HUES6 (cell line): ENCODE measurements around the gene EFNA2.

Experiments
- H3K27ac ChIP-seq: 2 replicates; pipeline ENCODE4 v1.7.0; 2013; ENCODE audit warnings: low read depth, mild to moderate bottlenecking, low read length, inconsistent platforms
- H3K27me3 ChIP-seq: 2 replicates; pipeline ENCODE4 v1.6.1; 2013; ENCODE audit warnings: low read length; ENCODE audit not compliant: control insufficient read depth, insufficient read depth
- H3K36me3 ChIP-seq: 2 replicates; pipeline ENCODE4 v1.6.1; 2013; ENCODE audit warnings: low read length; ENCODE audit not compliant: control insufficient read depth, insufficient read depth
- H3K4me1 ChIP-seq: 2 replicates; pipeline ENCODE4 v1.6.1; 2013; ENCODE audit warnings: low read length; ENCODE audit not compliant: control insufficient read depth, insufficient read depth
- H3K4me3 ChIP-seq: 2 replicates; pipeline ENCODE4 v1.5.1; 2013; ENCODE audit warnings: low read depth, low read length
- H3K9ac ChIP-seq: one replicate; pipeline ENCODE4 v1.6.1; 2013; ENCODE audit warnings: mild to moderate bottlenecking, low read length
- H3K9me3 ChIP-seq: 2 replicates; pipeline ENCODE4 v1.6.1; 2013; ENCODE audit warnings: low read depth, low read length; ENCODE audit not compliant: control insufficient read depth, insufficient read depth

Gene EFNA2

DNA sequence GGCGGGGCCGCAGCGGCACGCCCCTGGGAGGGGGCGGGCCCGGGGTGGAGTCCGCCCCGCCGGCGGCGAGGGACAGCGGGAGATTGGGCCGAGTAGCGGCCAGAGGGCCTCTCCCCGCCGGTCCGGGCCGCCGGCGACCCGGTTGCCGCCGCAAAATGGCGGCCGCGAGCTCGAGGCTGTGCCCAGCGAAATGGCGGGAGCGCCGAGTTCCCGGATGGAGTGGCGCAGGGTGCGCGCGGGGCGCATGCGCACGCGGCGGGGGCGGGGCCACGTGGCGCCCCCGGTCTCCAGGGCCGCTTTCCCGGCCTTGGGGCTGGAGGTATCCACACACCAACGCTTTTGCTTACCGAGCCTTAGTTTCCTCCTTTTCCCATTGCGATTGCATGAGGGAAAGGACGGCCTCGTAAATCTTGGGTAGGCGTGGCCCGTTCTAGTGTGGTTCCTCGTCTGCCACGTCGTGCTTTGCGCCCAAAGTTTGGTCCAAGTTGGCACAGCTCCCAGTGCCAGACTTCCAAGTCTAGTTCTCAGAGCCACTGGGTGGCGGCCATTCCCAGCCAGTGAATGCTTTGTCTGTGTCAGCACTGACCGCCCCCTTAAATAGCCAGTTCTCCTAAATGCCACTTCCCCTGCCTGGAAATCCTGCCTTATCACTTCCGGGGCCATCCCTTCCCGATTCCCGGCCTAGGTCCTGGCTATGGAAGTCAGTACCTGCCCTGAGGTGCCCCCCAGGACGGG, 16.0 kb upstream of the EFNA2 start:
- Histone ChIP-seq H3K27me3 (peaks cover 12% of the 10 kb centered on the region), H3K9me3 (no peaks in the 10 kb centered on the region), H3K4me1 (peaks cover 56% of the 10 kb centered on the region), H3K4me3 (peak overlapping the region; percentile 96), H3K9ac (peak overlapping the region; percentile 97), H3K27ac (peak overlapping the region; percentile 91), H3K36me3 (peaks cover 43% of the 10 kb centered on the region)

DNA sequence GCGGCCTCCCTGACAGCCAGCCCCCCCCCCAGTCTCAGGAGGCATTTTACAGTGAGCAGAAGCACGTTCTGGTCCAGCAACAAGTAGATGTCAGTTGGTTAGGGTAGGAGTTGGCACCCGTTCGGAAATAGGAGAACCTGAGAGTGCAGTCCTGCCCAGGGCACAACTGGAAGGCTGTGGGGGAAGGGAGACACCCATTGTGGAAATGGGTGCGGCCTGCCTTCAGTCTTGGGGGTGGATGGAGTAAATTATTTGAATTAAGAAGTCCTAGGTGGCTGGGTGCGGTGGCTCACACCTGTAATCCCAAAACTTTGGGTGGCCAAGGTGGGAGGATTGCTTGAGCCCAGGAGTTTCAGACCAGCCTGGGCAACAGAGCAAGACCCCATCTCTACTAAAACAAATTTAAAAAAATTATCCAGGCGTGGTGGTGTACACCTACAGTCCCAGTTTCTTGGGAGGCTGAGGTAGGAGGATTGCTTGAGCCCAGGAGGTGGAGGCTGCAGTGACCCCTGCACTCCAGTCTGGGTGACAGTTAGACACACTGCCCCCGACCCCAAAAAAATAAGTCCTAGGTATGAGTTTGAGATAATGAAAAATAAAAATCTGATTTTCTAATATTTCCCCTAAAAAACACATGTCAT, 15.3 kb upstream of the EFNA2 start:
- peak overlapping the region; percentile 91 for H3K27ac ChIP-seq
- no peaks in the 10 kb centered on the region for H3K9me3 ChIP-seq
- peak overlapping the region; percentile 97 for H3K9ac ChIP-seq
- peaks cover 49% of the 10 kb centered on the region for H3K4me1 ChIP-seq
- H3K4me3 ChIP-seq: peak overlapping the region; percentile 96
- peaks cover 12% of the 10 kb centered on the region for H3K27me3 ChIP-seq
- H3K36me3 ChIP-seq: peaks cover 46% of the 10 kb centered on the region

DNA sequence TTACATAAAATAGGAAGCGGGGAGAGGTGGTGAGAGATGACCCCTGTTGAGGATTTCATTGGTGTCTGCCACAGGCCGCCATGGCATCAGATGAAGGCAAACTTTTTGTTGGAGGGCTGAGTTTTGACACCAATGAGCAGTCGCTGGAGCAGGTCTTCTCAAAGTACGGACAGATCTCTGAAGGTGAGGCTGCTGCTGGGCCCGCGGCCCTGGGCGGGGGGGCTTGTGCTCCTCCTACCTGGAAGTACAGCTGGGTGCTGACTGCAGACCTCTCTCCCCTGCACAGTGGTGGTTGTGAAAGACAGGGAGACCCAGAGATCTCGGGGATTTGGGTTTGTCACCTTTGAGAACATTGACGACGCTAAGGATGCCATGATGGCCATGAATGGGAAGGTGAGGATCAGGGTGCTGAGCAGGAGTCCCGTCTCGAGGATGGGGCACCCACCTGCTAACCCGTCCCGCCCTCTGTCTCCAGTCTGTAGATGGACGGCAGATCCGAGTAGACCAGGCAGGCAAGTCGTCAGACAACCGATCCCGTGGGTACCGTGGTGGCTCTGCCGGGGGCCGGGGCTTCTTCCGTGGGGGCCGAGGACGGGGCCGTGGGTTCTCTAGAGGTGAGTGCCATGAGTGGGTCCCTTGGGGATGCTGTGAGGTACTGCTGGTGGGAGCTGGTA, 14.7 kb upstream of the EFNA2 start:
- H3K4me3 ChIP-seq: 0 out of 2 replicates have a peak overlapping the region, but pooled peaks have one; percentile 3
- peaks cover 45% of the 10 kb centered on the region for H3K4me1 ChIP-seq
- no peaks in the 10 kb centered on the region for H3K9me3 ChIP-seq
- peaks cover 12% of the 10 kb centered on the region for H3K27me3 ChIP-seq
- H3K9ac ChIP-seq: peak overlapping the region; percentile 40
- peaks cover 46% of the 10 kb centered on the region for H3K36me3 ChIP-seq
- H3K27ac ChIP-seq: no peak overlapping the region

GRCh38 chr19:1271528-1272422, 13.9 kb upstream of the EFNA2 start:
- no peak overlapping the region for H3K9ac ChIP-seq
- no peak overlapping the region for H3K27ac ChIP-seq
- H3K4me3 ChIP-seq: no peak overlapping the region
- H3K9me3 ChIP-seq: no peaks in the 10 kb centered on the region
- H3K36me3 ChIP-seq: peaks cover 46% of the 10 kb centered on the region
- peaks cover 12% of the 10 kb centered on the region for H3K27me3 ChIP-seq
- peaks cover 51% of the 10 kb centered on the region for H3K4me1 ChIP-seq

DNA sequence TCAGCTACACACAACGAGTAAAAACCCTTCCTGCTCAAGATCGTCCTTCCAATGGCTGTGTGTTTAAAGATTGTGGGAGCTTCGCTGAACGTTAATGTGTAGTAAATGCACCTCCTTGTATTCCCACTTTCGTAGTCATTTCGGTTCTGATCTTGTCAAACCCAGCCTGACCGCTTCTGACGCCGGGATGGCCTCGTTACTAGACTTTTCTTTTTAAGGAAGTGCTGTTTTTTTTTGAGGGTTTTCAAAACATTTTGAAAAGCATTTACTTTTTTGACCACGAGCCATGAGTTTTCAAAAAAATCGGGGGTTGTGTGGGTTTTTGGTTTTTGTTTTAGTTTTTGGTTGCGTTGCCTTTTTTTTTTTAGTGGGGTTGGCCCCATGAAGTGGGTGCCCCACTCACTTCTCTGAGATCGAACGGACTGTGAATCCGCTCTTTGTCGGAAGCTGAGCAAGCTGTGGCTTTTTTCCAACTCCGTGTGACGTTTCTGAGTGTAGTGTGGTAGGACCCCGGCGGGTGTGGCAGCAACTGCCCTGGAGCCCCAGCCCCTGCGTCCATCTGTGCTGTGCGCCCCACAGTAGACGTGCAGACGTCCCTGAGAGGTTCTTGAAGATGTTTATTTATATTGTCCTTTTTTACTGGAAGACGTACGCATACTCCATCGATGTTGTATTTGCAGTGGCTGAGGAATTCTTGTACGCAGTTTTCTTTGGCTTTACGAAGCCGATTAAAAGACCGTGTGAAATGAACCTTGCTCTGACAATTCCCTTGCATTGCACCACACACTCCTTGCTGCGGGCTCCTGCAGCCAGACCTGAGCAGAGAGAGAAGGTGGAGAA, 13.0 kb upstream of the EFNA2 start:
- H3K27ac ChIP-seq: no peak overlapping the region
- H3K9ac ChIP-seq: no peak overlapping the region
- peaks cover 45% of the 10 kb centered on the region for H3K4me1 ChIP-seq
- H3K9me3 ChIP-seq: no peaks in the 10 kb centered on the region
- H3K36me3 ChIP-seq: peaks cover 50% of the 10 kb centered on the region
- peaks cover 5% of the 10 kb centered on the region for H3K27me3 ChIP-seq
- H3K4me3 ChIP-seq: no peak overlapping the region

DNA sequence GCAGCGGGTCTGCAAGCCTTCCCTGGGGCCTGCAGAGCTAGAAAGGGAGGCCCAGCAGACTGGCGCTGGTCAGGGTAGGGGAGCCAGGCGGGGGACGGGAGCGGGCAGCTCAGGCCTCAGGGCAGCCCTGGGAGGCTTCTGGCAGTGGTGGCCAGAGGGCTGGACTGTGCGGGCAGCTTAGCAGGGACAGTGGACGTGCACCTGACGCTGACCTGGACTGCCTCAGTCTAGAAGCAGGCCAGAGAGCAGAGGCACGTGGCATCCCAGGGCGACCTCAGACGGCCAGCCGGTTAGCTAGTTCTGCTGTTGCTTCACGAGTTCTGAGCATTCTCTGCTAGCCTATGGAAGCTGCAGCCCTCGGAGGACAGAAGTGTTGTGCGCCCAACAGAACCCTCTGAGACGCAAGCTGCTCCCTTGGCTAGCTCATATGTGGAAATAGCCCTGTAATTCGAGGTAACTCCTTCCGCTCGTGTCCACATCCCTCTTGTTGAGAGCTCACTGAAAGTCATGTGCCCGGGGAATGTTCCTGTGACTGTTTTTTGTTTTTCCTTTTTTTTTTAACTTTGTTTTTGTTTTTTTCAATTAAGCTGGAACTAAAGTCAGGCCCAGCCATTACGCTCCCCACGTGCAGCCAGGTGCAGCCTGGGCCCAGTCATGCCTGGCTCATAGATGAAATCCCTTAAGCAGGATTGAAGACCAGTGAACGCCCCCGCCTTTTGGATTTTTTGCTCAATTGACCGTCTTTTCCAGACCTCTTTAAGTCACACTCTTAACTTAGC, 12.2 kb upstream of the EFNA2 start:
- peak overlapping the region; percentile 27; the same call in 1 of the 2 replicates for H3K27ac ChIP-seq
- no peaks in the 10 kb centered on the region; the same call in 1 of the 2 replicates for H3K27me3 ChIP-seq
- peak overlapping the region; percentile 5; the same call in 1 of the 2 replicates for H3K4me3 ChIP-seq
- peaks cover 36% of the 10 kb centered on the region for H3K4me1 ChIP-seq
- H3K9me3 ChIP-seq: no peaks in the 10 kb centered on the region
- peak overlapping the region; percentile 2 for H3K9ac ChIP-seq
- peaks cover 50% of the 10 kb centered on the region for H3K36me3 ChIP-seq

- Histone ChIP-seq H3K9me3 (no peaks in the 10 kb centered on the region), H3K4me1 (peaks cover 32% of the 10 kb centered on the region), H3K36me3 (peaks cover 56% of the 10 kb centered on the region), H3K9ac (peak overlapping the region; percentile 91), H3K27ac (peak overlapping the region; percentile 97), H3K4me3 (peak overlapping the region; percentile 73), H3K27me3 (no peaks in the 10 kb centered on the region)
These were observed 11.4 kb upstream of the EFNA2 start for GRCh38 chr19:1274081-1274851.

DNA sequence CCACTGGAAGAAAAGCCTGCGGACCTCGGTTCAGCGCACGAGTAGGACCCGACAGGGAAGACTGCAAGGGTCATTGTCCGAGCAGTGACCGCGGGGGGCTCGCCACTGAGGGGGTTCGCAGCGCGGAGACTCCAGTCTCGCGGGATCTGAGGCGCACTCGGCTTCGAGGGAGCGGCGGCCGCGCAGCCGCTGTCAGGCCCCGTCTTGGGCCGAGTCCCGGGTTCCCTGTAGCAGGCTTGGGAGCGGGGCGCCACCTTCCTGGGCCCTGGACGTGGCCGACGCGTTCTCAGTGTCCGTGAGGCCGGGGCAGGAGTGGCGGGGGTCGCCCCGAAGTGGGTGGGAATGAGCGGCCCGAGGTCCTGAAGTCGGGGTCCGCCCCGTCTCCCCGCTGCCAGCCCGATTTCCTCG, 10.8 kb upstream of the EFNA2 start:
- Histone ChIP-seq H3K9ac (peak overlapping the region; percentile 91), H3K27ac (peak overlapping the region; percentile 97), H3K27me3 (no peaks in the 10 kb centered on the region), H3K4me3 (peak overlapping the region; percentile 73), H3K9me3 (no peaks in the 10 kb centered on the region), H3K36me3 (peaks cover 61% of the 10 kb centered on the region), H3K4me1 (peaks cover 31% of the 10 kb centered on the region)
